ENCODE measurements around the gene SPATA3.
A peak's percentile ranks its signal among the peaks of the same experiment; 100 is the strongest.

The SPATA3 gene

DNA sequence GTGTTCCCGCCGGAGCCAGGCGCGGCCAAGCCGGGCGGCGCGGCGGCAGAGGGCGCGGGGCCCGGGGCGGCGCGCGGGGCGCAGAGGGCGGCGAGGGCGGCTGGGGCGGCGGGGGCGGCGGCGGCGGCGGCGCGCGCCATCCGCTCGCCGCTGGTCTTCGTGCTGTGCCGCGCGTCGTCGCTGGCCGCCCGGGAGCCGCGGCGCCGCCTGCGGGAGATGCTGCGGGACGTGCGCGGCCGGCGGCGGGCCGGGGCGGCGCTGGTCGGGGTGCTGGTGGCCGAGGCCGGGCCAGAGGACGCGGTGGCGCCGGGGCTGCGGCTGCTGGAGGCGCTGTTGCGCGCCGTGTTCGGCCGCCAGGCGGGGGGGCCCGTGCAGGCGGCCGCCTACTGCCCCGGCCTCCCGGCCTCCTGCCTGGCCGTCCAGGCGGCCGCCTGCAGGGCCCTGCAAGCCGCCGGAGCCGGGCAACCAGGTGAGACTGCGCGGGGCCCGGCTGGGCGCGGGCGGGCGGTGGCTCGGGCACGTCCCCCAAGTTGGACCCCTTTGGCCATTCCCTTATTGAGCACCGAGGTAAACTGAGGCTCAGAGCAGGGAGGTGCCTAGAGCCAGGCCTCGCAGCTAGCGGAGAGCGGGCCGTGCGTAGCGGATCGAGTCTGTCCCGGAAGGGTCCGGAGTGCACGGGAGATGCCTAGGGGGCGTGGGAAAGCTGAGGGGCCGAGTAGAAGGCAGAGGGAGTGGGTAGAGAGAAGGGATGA, 42.0 kb downstream of the SPATA3 start:
- Histone ChIP-seq H3K27ac (ENCODE audit: extremely low read depth, low read depth, low read length) (peak overlapping the region; percentile 2; the same call in 1 of the 2 replicates), H3K36me3 (ENCODE audit: control insufficient read depth in 2 of 2, insufficient read depth in 1 of 2, low read length in 2 of 2) (peaks cover 0 to 16% of the 10 kb centered on the region in 2 experiments; a peak in 1 of 3 replicates), H3K4me3 (ENCODE audit: low read depth, low read length) (peak overlapping the region; percentile 38), H3K9me3 (ENCODE audit: control insufficient read depth, insufficient read depth, low read depth, low read length) (no peaks in the 10 kb centered on the region), H3K4me1 (ENCODE audit: control insufficient read depth, insufficient read depth, low read length) (peaks cover 3% of the 10 kb centered on the region; the same call in 1 of the 2 replicates)
- ChIA-PET POLR2A (no interaction called here), CTCF (interaction anchor here (0.9 kb wide), 1 partner anchor 14 kb away, joined by 3 read pairs; no protein-coding TSS in a partner anchor)
- no peak for TF ChIP-seq YY1 (tag by site-specific recombination; IDR thresholded peaks at IDR 0.05)
- no peak for TF ChIP-seq ZNF23 (tag by site-specific recombination; IDR thresholded peaks at IDR 0.05; ENCODE audit: borderline replicate concordance)
- no peak for TF ChIP-seq ZNF561 (tag by site-specific recombination; IDR thresholded peaks at IDR 0.05; ENCODE audit: borderline replicate concordance)
- no peak for TF ChIP-seq KLF10 (tag by site-specific recombination; IDR thresholded peaks at IDR 0.05)
- TF ChIP-seq ZXDB (tag by site-specific recombination; IDR thresholded peaks at IDR 0.05), result no peak
- no peak for TF ChIP-seq ZBTB7A (tag by site-specific recombination; IDR thresholded peaks at IDR 0.05; ENCODE audit: low read depth)
- TF ChIP-seq ZBTB20 (tag by site-specific recombination; IDR thresholded peaks at IDR 0.05), result peak; percentile 12; the same call in 1 of the 2 replicates
- TF ChIP-seq ZNF843 (tag by site-specific recombination; IDR thresholded peaks at IDR 0.05), result no peak
- TF ChIP-seq ZBTB48 (tag by site-specific recombination; IDR thresholded peaks at IDR 0.05), result peak; percentile 87
- no peak for TF ChIP-seq ZNF394 (tag by site-specific recombination; IDR thresholded peaks at IDR 0.05; ENCODE audit: borderline replicate concordance)
- no peak for TF ChIP-seq ZNF660 (tag by site-specific recombination; IDR thresholded peaks at IDR 0.05)
- TF ChIP-seq, protein P1, sequence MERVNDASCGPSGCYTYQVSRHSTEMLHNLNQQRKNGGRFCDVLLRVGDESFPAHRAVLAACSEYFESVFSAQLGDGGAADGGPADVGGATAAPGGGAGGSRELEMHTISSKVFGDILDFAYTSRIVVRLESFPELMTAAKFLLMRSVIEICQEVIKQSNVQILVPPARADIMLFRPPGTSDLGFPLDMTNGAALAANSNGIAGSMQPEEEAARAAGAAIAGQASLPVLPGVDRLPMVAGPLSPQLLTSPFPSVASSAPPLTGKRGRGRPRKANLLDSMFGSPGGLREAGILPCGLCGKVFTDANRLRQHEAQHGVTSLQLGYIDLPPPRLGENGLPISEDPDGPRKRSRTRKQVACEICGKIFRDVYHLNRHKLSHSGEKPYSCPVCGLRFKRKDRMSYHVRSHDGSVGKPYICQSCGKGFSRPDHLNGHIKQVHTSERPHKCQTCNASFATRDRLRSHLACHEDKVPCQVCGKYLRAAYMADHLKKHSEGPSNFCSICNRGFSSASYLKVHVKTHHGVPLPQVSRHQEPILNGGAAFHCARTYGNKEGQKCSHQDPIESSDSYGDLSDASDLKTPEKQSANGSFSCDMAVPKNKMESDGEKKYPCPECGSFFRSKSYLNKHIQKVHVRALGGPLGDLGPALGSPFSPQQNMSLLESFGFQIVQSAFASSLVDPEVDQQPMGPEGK (tag by site-specific recombination; IDR thresholded peaks at IDR 0.05), result peak; percentile 29; the same call in 1 of the 2 replicates
- TF ChIP-seq, protein P2, sequence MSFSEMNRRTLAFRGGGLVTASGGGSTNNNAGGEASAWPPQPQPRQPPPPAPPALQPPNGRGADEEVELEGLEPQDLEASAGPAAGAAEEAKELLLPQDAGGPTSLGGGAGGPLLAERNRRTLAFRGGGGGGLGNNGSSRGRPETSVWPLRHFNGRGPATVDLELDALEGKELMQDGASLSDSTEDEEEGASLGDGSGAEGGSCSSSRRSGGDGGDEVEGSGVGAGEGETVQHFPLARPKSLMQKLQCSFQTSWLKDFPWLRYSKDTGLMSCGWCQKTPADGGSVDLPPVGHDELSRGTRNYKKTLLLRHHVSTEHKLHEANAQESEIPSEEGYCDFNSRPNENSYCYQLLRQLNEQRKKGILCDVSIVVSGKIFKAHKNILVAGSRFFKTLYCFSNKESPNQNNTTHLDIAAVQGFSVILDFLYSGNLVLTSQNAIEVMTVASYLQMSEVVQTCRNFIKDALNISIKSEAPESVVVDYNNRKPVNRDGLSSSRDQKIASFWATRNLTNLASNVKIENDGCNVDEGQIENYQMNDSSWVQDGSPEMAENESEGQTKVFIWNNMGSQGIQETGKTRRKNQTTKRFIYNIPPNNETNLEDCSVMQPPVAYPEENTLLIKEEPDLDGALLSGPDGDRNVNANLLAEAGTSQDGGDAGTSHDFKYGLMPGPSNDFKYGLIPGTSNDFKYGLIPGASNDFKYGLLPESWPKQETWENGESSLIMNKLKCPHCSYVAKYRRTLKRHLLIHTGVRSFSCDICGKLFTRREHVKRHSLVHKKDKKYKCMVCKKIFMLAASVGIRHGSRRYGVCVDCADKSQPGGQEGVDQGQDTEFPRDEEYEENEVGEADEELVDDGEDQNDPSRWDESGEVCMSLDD (tag by site-specific recombination; IDR thresholded peaks at IDR 0.05), result no peak
- peak; percentile 55; the same call in 1 of the 2 replicates for TF ChIP-seq ZNF335 (tag by site-specific recombination; conservative IDR thresholded peaks at IDR 0.05)
- TF ChIP-seq ZNF19 (tag by site-specific recombination; IDR thresholded peaks at IDR 0.05; ENCODE audit: low read depth), result no peak
- no peak for TF ChIP-seq ZNF341 (tag by site-specific recombination; IDR thresholded peaks at IDR 0.05; ENCODE audit: low read depth)
- no peak for TF ChIP-seq ZNF624 (tag by site-specific recombination; IDR thresholded peaks at IDR 0.05)
- TF ChIP-seq, protein P3, sequence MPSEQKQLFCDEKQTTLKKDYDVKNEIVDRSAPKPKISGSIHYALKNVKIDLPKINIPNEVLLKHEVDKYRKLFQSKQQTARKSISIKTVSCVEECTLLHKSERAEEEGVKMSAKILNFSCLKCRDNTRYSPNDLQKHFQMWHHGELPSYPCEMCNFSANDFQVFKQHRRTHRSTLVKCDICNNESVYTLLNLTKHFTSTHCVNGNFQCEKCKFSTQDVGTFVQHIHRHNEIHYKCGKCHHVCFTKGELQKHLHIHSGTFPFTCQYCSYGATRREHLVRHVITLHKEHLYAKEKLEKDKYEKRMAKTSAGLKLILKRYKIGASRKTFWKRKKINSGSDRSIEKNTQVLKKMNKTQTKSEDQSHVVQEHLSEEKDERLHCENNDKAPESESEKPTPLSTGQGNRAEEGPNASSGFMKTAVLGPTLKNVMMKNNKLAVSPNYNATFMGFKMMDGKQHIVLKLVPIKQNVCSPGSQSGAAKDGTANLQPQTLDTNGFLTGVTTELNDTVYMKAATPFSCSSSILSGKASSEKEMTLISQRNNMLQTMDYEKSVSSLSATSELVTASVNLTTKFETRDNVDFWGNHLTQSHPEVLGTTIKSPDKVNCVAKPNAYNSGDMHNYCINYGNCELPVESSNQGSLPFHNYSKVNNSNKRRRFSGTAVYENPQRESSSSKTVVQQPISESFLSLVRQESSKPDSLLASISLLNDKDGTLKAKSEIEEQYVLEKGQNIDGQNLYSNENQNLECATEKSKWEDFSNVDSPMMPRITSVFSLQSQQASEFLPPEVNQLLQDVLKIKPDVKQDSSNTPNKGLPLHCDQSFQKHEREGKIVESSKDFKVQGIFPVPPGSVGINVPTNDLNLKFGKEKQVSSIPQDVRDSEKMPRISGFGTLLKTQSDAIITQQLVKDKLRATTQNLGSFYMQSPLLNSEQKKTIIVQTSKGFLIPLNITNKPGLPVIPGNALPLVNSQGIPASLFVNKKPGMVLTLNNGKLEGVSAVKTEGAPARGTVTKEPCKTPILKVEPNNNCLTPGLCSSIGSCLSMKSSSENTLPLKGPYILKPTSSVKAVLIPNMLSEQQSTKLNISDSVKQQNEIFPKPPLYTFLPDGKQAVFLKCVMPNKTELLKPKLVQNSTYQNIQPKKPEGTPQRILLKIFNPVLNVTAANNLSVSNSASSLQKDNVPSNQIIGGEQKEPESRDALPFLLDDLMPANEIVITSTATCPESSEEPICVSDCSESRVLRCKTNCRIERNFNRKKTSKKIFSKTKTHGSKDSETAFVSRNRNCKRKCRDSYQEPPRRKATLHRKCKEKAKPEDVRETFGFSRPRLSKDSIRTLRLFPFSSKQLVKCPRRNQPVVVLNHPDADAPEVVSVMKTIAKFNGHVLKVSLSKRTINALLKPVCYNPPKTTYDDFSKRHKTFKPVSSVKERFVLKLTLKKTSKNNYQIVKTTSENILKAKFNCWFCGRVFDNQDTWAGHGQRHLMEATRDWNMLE (tag by site-specific recombination; conservative IDR thresholded peaks at IDR 0.05; ENCODE audit: low read depth), result no peak
- no peak for TF ChIP-seq ZNF221 (tag by site-specific recombination; IDR thresholded peaks at IDR 0.05; ENCODE audit: borderline replicate concordance)
- TF ChIP-seq, protein P4, sequence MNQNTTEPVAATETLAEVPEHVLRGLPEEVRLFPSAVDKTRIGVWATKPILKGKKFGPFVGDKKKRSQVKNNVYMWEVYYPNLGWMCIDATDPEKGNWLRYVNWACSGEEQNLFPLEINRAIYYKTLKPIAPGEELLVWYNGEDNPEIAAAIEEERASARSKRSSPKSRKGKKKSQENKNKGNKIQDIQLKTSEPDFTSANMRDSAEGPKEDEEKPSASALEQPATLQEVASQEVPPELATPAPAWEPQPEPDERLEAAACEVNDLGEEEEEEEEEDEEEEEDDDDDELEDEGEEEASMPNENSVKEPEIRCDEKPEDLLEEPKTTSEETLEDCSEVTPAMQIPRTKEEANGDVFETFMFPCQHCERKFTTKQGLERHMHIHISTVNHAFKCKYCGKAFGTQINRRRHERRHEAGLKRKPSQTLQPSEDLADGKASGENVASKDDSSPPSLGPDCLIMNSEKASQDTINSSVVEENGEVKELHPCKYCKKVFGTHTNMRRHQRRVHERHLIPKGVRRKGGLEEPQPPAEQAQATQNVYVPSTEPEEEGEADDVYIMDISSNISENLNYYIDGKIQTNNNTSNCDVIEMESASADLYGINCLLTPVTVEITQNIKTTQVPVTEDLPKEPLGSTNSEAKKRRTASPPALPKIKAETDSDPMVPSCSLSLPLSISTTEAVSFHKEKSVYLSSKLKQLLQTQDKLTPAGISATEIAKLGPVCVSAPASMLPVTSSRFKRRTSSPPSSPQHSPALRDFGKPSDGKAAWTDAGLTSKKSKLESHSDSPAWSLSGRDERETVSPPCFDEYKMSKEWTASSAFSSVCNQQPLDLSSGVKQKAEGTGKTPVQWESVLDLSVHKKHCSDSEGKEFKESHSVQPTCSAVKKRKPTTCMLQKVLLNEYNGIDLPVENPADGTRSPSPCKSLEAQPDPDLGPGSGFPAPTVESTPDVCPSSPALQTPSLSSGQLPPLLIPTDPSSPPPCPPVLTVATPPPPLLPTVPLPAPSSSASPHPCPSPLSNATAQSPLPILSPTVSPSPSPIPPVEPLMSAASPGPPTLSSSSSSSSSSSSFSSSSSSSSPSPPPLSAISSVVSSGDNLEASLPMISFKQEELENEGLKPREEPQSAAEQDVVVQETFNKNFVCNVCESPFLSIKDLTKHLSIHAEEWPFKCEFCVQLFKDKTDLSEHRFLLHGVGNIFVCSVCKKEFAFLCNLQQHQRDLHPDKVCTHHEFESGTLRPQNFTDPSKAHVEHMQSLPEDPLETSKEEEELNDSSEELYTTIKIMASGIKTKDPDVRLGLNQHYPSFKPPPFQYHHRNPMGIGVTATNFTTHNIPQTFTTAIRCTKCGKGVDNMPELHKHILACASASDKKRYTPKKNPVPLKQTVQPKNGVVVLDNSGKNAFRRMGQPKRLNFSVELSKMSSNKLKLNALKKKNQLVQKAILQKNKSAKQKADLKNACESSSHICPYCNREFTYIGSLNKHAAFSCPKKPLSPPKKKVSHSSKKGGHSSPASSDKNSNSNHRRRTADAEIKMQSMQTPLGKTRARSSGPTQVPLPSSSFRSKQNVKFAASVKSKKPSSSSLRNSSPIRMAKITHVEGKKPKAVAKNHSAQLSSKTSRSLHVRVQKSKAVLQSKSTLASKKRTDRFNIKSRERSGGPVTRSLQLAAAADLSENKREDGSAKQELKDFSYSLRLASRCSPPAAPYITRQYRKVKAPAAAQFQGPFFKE (tag by site-specific recombination; IDR thresholded peaks at IDR 0.05; ENCODE audit: borderline replicate concordance), result no peak
- TF ChIP-seq ZNF138 (tag by site-specific recombination; IDR thresholded peaks at IDR 0.05; ENCODE audit: borderline replicate concordance), result no peak

All from HEK293 (cell line).